Measurements from ENCODE around the gene MUC2. TPM values are rescaled to one million over a fixed set of nuclear protein-coding genes. Genes with fewer than 3 reads are reported as not detected.

Gene MUC2
- total RNA-seq, 1 experiment from 2014 or later = 0.47 TPM

- no peaks in the 10 kb centered on the region for H3K4me1 ChIP-seq (ENCODE audit: control insufficient read depth in 1 of 2, insufficient read depth in 2 of 2, low read length in 2 of 2)
- no peaks in the 10 kb centered on the region for H3K27me3 ChIP-seq (ENCODE audit: insufficient read depth, low read length)
- no TSS peak for BruUV-seq (replicated peaks)
- TF ChIP-seq ZNF274 (IDR thresholded peaks at IDR 0.05; ENCODE audit: low read depth, low read length) (no peak), SRF (IDR thresholded peaks at IDR 0.05; ENCODE audit: low read depth) (no peak), EZH2 (IDR thresholded peaks at IDR 0.05) (no peak), CEBPB (IDR thresholded peaks at IDR 0.05; ENCODE audit: low read depth) (no peak), SP1 (IDR thresholded peaks at IDR 0.05; ENCODE audit: low read depth) (no peak), EZH2phosphoT487 (IDR thresholded peaks at IDR 0.05; ENCODE audit: borderline replicate concordance) (no peak), ELF1 (IDR thresholded peaks at IDR 0.05; ENCODE audit: borderline replicate concordance, low read depth) (no peak), CBX3 (IDR thresholded peaks at IDR 0.05; ENCODE audit: low read depth) (no peak), SIN3A (IDR thresholded peaks at IDR 0.05; ENCODE audit: low read depth) (no peak), CTCF (IDR thresholded peaks at IDR 0.05 in 2 of 3, conservative IDR thresholded peaks at IDR 0.05 in 1 of 3; ENCODE audit: borderline replicate concordance in 1 of 3, insufficient read depth in 1 of 3, low read depth in 2 of 3, low read length in 2 of 3) (no peak), POLR2A (IDR thresholded peaks at IDR 0.05; ENCODE audit: borderline replicate concordance, extremely low read depth, insufficient read depth, insufficient read length) (no peak), JUND (IDR thresholded peaks at IDR 0.05) (no peak), RAD21 (IDR thresholded peaks at IDR 0.05; ENCODE audit: low read depth) (no peak)
- TF ChIP-seq, protein P1, sequence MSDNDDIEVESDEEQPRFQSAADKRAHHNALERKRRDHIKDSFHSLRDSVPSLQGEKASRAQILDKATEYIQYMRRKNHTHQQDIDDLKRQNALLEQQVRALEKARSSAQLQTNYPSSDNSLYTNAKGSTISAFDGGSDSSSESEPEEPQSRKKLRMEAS (IDR thresholded peaks at IDR 0.05) = no peak
- TF ChIP-seq, protein P2, sequence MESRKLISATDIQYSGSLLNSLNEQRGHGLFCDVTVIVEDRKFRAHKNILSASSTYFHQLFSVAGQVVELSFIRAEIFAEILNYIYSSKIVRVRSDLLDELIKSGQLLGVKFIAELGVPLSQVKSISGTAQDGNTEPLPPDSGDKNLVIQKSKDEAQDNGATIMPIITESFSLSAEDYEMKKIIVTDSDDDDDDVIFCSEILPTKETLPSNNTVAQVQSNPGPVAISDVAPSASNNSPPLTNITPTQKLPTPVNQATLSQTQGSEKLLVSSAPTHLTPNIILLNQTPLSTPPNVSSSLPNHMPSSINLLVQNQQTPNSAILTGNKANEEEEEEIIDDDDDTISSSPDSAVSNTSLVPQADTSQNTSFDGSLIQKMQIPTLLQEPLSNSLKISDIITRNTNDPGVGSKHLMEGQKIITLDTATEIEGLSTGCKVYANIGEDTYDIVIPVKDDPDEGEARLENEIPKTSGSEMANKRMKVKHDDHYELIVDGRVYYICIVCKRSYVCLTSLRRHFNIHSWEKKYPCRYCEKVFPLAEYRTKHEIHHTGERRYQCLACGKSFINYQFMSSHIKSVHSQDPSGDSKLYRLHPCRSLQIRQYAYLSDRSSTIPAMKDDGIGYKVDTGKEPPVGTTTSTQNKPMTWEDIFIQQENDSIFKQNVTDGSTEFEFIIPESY (IDR thresholded peaks at IDR 0.05; ENCODE audit: extremely low read depth, insufficient replicate concordance, low read length) = no peak
- TF ChIP-seq, protein P3, sequence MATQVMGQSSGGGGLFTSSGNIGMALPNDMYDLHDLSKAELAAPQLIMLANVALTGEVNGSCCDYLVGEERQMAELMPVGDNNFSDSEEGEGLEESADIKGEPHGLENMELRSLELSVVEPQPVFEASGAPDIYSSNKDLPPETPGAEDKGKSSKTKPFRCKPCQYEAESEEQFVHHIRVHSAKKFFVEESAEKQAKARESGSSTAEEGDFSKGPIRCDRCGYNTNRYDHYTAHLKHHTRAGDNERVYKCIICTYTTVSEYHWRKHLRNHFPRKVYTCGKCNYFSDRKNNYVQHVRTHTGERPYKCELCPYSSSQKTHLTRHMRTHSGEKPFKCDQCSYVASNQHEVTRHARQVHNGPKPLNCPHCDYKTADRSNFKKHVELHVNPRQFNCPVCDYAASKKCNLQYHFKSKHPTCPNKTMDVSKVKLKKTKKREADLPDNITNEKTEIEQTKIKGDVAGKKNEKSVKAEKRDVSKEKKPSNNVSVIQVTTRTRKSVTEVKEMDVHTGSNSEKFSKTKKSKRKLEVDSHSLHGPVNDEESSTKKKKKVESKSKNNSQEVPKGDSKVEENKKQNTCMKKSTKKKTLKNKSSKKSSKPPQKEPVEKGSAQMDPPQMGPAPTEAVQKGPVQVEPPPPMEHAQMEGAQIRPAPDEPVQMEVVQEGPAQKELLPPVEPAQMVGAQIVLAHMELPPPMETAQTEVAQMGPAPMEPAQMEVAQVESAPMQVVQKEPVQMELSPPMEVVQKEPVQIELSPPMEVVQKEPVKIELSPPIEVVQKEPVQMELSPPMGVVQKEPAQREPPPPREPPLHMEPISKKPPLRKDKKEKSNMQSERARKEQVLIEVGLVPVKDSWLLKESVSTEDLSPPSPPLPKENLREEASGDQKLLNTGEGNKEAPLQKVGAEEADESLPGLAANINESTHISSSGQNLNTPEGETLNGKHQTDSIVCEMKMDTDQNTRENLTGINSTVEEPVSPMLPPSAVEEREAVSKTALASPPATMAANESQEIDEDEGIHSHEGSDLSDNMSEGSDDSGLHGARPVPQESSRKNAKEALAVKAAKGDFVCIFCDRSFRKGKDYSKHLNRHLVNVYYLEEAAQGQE (IDR thresholded peaks at IDR 0.05; ENCODE audit: low read depth) = no peak
- TF ChIP-seq, protein P4, sequence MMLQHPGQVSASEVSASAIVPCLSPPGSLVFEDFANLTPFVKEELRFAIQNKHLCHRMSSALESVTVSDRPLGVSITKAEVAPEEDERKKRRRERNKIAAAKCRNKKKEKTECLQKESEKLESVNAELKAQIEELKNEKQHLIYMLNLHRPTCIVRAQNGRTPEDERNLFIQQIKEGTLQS (IDR thresholded peaks at IDR 0.05) = no peak
- no peaks in the 10 kb centered on the region for H3K36me3 ChIP-seq (ENCODE audit: control insufficient read depth in 1 of 2, insufficient read depth in 2 of 2, low read length in 2 of 2)
- H3K9ac ChIP-seq (ENCODE audit: low read length) = no peak overlapping the region
- no peaks in the 10 kb centered on the region for H3K79me2 ChIP-seq (ENCODE audit: insufficient read depth, low read length)
- no peaks in the 10 kb centered on the region for H4K20me1 ChIP-seq (ENCODE audit: insufficient read depth)
- no peaks in the 10 kb centered on the region; a peak in 1 of 4 replicates for H3K9me3 ChIP-seq (ENCODE audit: control insufficient read depth in 1 of 2, insufficient read depth in 1 of 2, low read depth in 1 of 2, low read length in 2 of 2)
- H3K4me3 ChIP-seq (replicated peaks in 1 of 2; ENCODE audit: low read depth in 1 of 2, low read length in 2 of 2) = no peak overlapping the region
- intact Hi-C loops (cut with micrococcal nuclease) = no loop called here
- no peak overlapping the region for H2AFZ ChIP-seq (ENCODE audit: low read depth, low read length, poor library complexity, severe bottlenecking)
- no peak overlapping the region for H3K4me2 ChIP-seq (ENCODE audit: low read length)
- POLR2A ChIA-PET = no interaction called here
- CTCF ChIA-PET = no interaction called here
- RAD21 ChIA-PET (ENCODE audit: low non-redundant PET in 1 of 2, low total read pairs in 2 of 2, uncharacterized antibody in 2 of 2, unreplicated experiment in 2 of 2) = no interaction called here
- no peaks in the 10 kb centered on the region for H3K9me2 ChIP-seq (ENCODE audit: insufficient read depth)
- DNase-seq (ENCODE audit: low read depth, low spot score) (no peak), ATAC-seq (no peak)
- H3K27ac ChIP-seq (ENCODE audit: low read depth, low read length) = no peak overlapping the region; the same call in 1 of the 2 replicates
These were observed 14.5 kb downstream of the MUC2 start for GRCh38 chr11:1088927-1089737.
